VCaP (cell line): ENCODE results near the gene CTXND1.

Experiments
- H3K27ac ChIP-seq: fragments of 450-650 bp; 2 replicates; pipeline ENCODE4 v1.5.1; 2017
- TF ChIP-seq, protein P1 (sequence below): fragments of 450-650 bp; conservative IDR thresholded peaks from 2 replicates; pipeline ENCODE4 v1.5.1; 2017; ENCODE audit warnings: mild to moderate bottlenecking, moderate library complexity

Gene CTXND1

DNA sequence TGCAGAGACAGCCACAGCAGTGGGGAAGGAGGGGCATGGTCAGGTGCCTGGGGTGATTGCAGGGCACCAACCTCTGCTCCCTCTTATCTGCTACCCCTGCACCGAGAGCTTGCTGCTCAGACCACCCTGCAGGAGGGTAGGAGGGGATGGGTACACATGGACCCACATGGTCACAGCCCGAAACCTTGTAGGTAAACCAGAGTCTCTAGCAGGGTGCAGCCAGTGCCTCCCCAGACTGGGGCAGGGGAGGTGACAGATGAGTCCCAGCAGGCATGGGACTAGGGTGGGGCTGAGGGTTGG is 50.0 kb downstream of the CTXND1 start:
- no peak overlapping the region for H3K27ac ChIP-seq
- TF ChIP-seq, protein P1, sequence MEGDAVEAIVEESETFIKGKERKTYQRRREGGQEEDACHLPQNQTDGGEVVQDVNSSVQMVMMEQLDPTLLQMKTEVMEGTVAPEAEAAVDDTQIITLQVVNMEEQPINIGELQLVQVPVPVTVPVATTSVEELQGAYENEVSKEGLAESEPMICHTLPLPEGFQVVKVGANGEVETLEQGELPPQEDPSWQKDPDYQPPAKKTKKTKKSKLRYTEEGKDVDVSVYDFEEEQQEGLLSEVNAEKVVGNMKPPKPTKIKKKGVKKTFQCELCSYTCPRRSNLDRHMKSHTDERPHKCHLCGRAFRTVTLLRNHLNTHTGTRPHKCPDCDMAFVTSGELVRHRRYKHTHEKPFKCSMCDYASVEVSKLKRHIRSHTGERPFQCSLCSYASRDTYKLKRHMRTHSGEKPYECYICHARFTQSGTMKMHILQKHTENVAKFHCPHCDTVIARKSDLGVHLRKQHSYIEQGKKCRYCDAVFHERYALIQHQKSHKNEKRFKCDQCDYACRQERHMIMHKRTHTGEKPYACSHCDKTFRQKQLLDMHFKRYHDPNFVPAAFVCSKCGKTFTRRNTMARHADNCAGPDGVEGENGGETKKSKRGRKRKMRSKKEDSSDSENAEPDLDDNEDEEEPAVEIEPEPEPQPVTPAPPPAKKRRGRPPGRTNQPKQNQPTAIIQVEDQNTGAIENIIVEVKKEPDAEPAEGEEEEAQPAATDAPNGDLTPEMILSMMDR = no peak

DNA sequence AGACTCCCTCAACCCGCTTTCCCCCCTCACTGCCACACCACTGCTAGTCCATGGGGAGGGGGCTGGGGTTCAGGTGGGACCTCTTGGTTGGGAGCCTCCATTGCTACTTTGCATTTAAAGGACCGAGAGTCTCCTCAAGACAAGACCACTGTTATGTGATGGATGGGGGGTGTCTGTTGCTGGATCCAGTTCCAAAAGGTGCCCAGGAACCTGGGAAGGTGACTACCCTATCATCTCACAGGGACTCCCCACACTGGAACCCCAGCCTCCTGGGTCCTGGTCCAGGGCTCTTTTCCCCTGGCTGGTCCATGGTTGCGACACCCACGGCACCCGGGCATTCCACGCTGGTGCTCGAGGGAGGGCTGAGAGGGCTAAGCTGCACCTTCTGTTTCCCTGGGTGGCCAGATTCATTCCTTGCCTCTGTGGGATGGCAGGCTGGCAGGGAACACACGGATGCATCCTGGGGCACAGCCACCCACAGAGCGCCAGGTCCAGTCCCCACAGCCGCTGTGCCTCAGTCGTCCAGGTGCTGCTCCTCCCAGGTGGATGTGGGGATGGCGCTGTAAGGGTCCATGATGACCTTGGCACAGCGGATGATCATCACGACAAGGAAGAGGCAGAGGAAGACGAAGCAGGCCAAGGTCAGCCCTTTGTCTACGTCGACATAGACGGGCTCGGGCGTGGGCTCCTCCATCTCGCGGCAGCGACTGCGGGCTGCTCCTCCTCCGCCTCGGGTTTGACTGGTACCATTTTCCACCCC is 50.6 kb downstream of the CTXND1 start:
- no peak overlapping the region for H3K27ac ChIP-seq

DNA sequence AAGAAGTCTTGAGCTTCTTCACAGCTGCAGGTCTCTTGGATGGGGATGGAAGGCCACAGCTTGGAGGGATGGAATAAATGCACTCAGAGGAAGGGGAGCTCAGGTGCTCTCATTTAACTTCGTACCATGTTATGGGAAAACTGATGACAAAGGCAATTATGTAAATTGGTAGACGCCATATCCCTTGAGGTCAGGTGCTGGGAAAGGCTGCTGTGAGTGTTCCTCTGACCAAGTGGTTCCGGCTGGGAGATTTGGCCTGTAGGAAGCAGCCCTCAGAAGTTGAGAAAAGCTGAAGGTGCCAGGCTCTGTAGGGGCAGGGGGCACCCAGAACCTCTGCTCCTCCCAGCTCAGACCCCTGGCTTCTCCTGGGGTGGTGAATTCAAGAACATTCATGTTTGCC is 52.1 kb downstream of the CTXND1 start:
- TF ChIP-seq, protein P1 = no peak
- H3K27ac ChIP-seq = no peak overlapping the region

More for the DNA sequence above, 50.6 kb downstream of the CTXND1 start:
- TF ChIP-seq, protein P1 = no peak

DNA sequence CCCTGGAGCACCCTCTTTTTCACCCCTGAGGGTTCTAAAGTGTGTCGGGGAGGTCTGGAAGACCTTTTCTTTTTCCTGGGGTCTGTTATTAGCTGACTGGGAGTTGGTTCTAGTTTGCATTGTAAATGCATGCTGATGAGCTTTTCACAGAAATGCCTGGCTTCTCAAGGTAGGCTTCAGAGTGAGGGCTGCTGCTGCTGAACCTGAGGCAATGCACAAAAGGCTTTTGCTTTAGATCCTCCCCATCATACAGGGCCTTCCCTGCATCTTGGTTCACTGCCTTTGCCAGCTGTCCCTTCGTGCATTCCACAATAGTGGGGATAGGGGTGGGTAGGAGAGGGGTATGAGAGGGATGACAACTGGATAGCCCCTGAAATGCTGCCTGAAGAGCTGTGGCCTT is 52.6 kb downstream of the CTXND1 start:
- H3K27ac ChIP-seq = no peak overlapping the region
- TF ChIP-seq, protein P1 = no peak

GRCh38 chr15:80194914-80195313 is 57.1 kb downstream of the CTXND1 start:
- TF ChIP-seq, protein P1 = no peak
- H3K27ac ChIP-seq = no peak overlapping the region

GRCh38 chr15:80194186-80194585 is 57.8 kb downstream of the CTXND1 start:
- TF ChIP-seq, protein P1 = no peak
- H3K27ac ChIP-seq = no peak overlapping the region

DNA sequence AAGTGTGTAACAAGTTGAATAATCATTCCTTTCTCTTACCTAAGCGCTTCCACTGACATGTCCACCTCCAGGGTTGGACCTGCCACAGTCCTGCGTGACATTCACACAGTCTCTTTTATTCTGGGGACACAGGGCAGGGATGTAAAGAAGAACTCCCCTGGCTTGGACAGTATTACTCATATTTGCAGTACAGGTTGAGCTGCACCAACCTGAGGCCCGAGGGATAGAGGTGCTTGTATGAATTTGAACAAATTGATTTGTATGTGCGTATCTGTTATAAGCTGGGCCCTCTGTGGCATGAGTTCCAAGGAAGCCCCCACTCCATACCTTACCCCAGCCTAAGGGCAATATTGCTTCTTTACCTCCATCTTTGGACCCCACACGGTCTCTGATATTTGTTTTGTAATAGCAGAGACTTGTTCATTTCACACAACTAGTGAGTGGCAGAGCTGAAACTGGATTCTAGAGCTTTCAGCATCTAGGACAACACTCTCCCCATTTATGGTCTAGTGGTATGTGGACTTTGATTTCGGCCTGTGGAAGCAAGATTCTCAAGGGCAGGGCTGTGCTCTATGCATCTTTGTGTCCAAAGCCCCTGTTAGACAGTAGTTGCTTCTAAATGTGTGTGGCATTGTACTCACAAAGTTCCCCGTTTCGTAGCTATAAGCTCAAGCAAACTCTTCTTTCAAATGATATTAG is 60.0 kb downstream of the CTXND1 start:
- H3K27ac ChIP-seq = no peak overlapping the region
- TF ChIP-seq, protein P1 = no peak
